HG03469 (cell line): ENCODE results near the gene VSNL1.
"Not testable (repeated sequence)": the region's sequence is repeated elsewhere in the genome, so short reads cannot be mapped to it uniquely, and the experiment has no call there.

Experiments used
- ATAC-seq: cut with Tn5 transposase; IDR thresholded peaks from one replicate; pipeline ENCODE4 v1.9.1; 2021; ENCODE audit warnings: mild to moderate bottlenecking, moderate library complexity, moderate number of reproducible peaks; ENCODE audit not compliant: unreplicated experiment

VSNL1 gene

GRCh38 chr2:17541531-17541950 is 1.0 kb downstream of the VSNL1 start:
- ATAC-seq = no peak

GRCh38 chr2:17542471-17542870 is 2.0 kb downstream of the VSNL1 start:
- no peak for ATAC-seq

- no peak for ATAC-seq
These were observed 2.7 kb downstream of the VSNL1 start for GRCh38 chr2:17543131-17543660.

- no peak for ATAC-seq
These were observed 3.4 kb downstream of the VSNL1 start for GRCh38 chr2:17543848-17544247.

- ATAC-seq = no peak
These were observed 3.8 kb downstream of the VSNL1 start for GRCh38 chr2:17544256-17544655.

- no peak for ATAC-seq
These were observed 5.5 kb downstream of the VSNL1 start for GRCh38 chr2:17545680-17546613.

- ATAC-seq = no peak
These were observed 6.7 kb downstream of the VSNL1 start for GRCh38 chr2:17547237-17547636.

GRCh38 chr2:17547737-17548136 is 7.2 kb downstream of the VSNL1 start:
- no peak for ATAC-seq

GRCh38 chr2:17550907-17551306 is 10.4 kb downstream of the VSNL1 start:
- no peak for ATAC-seq

- no peak for ATAC-seq
These were observed 14.7 kb downstream of the VSNL1 start for GRCh38 chr2:17555150-17555549.

- no peak for ATAC-seq
These were observed 17.1 kb downstream of the VSNL1 start for GRCh38 chr2:17557596-17557995.

GRCh38 chr2:17558053-17558452 is 17.6 kb downstream of the VSNL1 start:
- no peak for ATAC-seq

GRCh38 chr2:17558878-17559277 is 18.4 kb downstream of the VSNL1 start:
- no peak for ATAC-seq

- not testable (repeated sequence) for ATAC-seq
These were observed 25.2 kb downstream of the VSNL1 start for GRCh38 chr2:17565726-17566125.

GRCh38 chr2:17571681-17572080 is 31.2 kb downstream of the VSNL1 start:
- ATAC-seq = no peak

GRCh38 chr2:17573085-17573803 is 32.7 kb downstream of the VSNL1 start:
- no peak for ATAC-seq

- no peak for ATAC-seq
These were observed 33.3 kb downstream of the VSNL1 start for GRCh38 chr2:17573804-17574175.

GRCh38 chr2:17574406-17575073 is 34.0 kb downstream of the VSNL1 start:
- ATAC-seq = no peak

- ATAC-seq = no peak
These were observed 36.3 kb downstream of the VSNL1 start for GRCh38 chr2:17576802-17577201.

- no peak for ATAC-seq
These were observed 38.0 kb downstream of the VSNL1 start for GRCh38 chr2:17578466-17578928.
